H9 (cell line): Measurements from ENCODE around the gene UBASH3A. TPM values are rescaled to one million over a fixed set of nuclear protein-coding genes. Genes with fewer than 3 reads are reported as not detected.

Source experiments
- DNase-seq: peaks from one replicate; pipeline ENCODE4 v3.0.0-alpha.2; 2017
- H2AFZ ChIP-seq: one replicate; pipeline ENCODE4 v1.6.1; 2013; ENCODE audit warnings: mild to moderate bottlenecking, low read length, control low read depth, moderate library complexity
- H2AK5ac ChIP-seq: 2 replicates; pipeline ENCODE4 v1.6.1; 2013; ENCODE audit warnings: low read length, control low read depth, mixed read lengths; ENCODE audit not compliant: insufficient read length
- H2BK120ac ChIP-seq: one replicate; pipeline ENCODE4 v1.6.1; 2013; ENCODE audit warnings: low read depth, mild to moderate bottlenecking, low read length, control low read depth, inconsistent platforms; ENCODE audit not compliant: poor library complexity, severe bottlenecking
- H2BK12ac ChIP-seq: 2 replicates; pipeline ENCODE4 v1.6.1; 2013; ENCODE audit warnings: low read length, control low read depth, mixed read lengths, low read depth; ENCODE audit not compliant: insufficient read length
- H2BK15ac ChIP-seq: 2 replicates; pipeline ENCODE4 v1.6.1; 2013; ENCODE audit warnings: low read depth, low read length, control low read depth
- H2BK20ac ChIP-seq: one replicate; pipeline ENCODE4 v1.6.1; 2013; ENCODE audit warnings: low read depth, mild to moderate bottlenecking, low read length, control low read depth, inconsistent platforms; ENCODE audit not compliant: poor library complexity, severe bottlenecking
- H2BK5ac ChIP-seq: 2 replicates; pipeline ENCODE4 v1.6.1; 2013; ENCODE audit warnings: low read length, control low read depth, mixed read lengths; ENCODE audit not compliant: insufficient read length
- H3K14ac ChIP-seq: 2 replicates; pipeline ENCODE4 v1.6.1; 2013; ENCODE audit warnings: low read length, control low read depth; ENCODE audit not compliant: insufficient read depth
- H3K18ac ChIP-seq: 2 replicates; pipeline ENCODE4 v1.6.1; 2013; ENCODE audit warnings: low read depth, mild to moderate bottlenecking, mixed read lengths, low read length, control low read depth; ENCODE audit not compliant: insufficient read length
- H3K23ac ChIP-seq: 2 replicates; pipeline ENCODE4 v1.6.1; 2013; ENCODE audit warnings: low read length, control low read depth, mixed read lengths, low read depth; ENCODE audit not compliant: insufficient read length
- H3K23me2 ChIP-seq: 2 replicates; pipeline ENCODE4 v1.6.1; 2013; ENCODE audit warnings: low read depth, mild to moderate bottlenecking, mixed read lengths, low read length, control low read depth; ENCODE audit not compliant: insufficient read length, poor library complexity, severe bottlenecking
- H3K27ac ChIP-seq: 2 replicates; pipeline ENCODE4 v1.5.1; 2013; ENCODE audit warnings: low read length, control low read depth, mixed read lengths, low read depth; ENCODE audit not compliant: insufficient read length
- H3K27me3 ChIP-seq: 2 replicates; pipeline ENCODE4 v1.6.1; 2013; ENCODE audit warnings: low read length, control low read depth, inconsistent platforms; ENCODE audit not compliant: insufficient read depth
- H3K4ac ChIP-seq: 2 replicates; pipeline ENCODE4 v1.6.1; 2013; ENCODE audit warnings: low read depth, mild to moderate bottlenecking, control low read depth, inconsistent platforms, low read length, moderate library complexity
- H3K4me1 ChIP-seq: 2 replicates; pipeline ENCODE4 v1.6.1; 2013; ENCODE audit warnings: low read length, control low read depth, inconsistent platforms; ENCODE audit not compliant: insufficient read depth
- H3K4me2 ChIP-seq: 2 replicates; pipeline ENCODE4 v1.6.1; 2013; ENCODE audit warnings: low read length, control low read depth, mixed read lengths; ENCODE audit not compliant: insufficient read length, insufficient read depth
- H3K56ac ChIP-seq: 2 replicates; pipeline ENCODE4 v1.6.1; 2013; ENCODE audit warnings: low read depth, mild to moderate bottlenecking, mixed read lengths, low read length, control low read depth; ENCODE audit not compliant: insufficient read length
- H3K79me1 ChIP-seq: 2 replicates; pipeline ENCODE4 v1.6.1; 2013; ENCODE audit warnings: low read depth, mild to moderate bottlenecking, moderate library complexity, low read length, control low read depth, inconsistent platforms; ENCODE audit not compliant: insufficient read depth, poor library complexity, severe bottlenecking
- H3K79me2 ChIP-seq: 2 replicates; pipeline ENCODE4 v1.6.1; 2013; ENCODE audit warnings: low read length, control low read depth, inconsistent platforms; ENCODE audit not compliant: insufficient read depth
- H3K9ac ChIP-seq: 2 replicates; pipeline ENCODE4 v1.6.1; 2013; ENCODE audit warnings: low read length, control low read depth, mixed read lengths; ENCODE audit not compliant: insufficient read length; ENCODE audit errors: extremely low read depth
- H3K9me3 ChIP-seq: one replicate; pipeline ENCODE4 v1.6.1; 2013; ENCODE audit warnings: low read depth, low read length, inconsistent platforms; ENCODE audit not compliant: control insufficient read depth
- H3T11ph ChIP-seq: one replicate; pipeline ENCODE4 v1.6.1; 2013; ENCODE audit warnings: mild to moderate bottlenecking, low read length, control low read depth, inconsistent platforms
- H4K20me1 ChIP-seq: one replicate; pipeline ENCODE4 v1.6.1; 2013; ENCODE audit not compliant: control insufficient read depth, insufficient read length, insufficient read depth
- H4K5ac ChIP-seq: 2 replicates; pipeline ENCODE4 v1.6.1; 2013; ENCODE audit warnings: low read depth, mild to moderate bottlenecking, mixed read lengths, low read length, control low read depth; ENCODE audit not compliant: insufficient read length
- H4K8ac ChIP-seq: replicated peaks from 2 replicates; pipeline ENCODE4 v1.6.1; 2013; ENCODE audit warnings: low read length, control low read depth, mixed read lengths, low read depth; ENCODE audit not compliant: insufficient read length
- H4K91ac ChIP-seq: 2 replicates; pipeline ENCODE4 v1.6.1; 2013; ENCODE audit warnings: low read depth, mild to moderate bottlenecking, moderate library complexity, mixed read lengths, low read length, control low read depth; ENCODE audit not compliant: insufficient read length
- H3K27ac Mint-ChIP-seq, 3 experiments: 2 replicates in 2 of 3; 3 replicates in 1 of 3; pipeline ENCODE4 v1.8.0; 2020 to 2021; ENCODE audit warnings: mixed read lengths in 3 of 3, mild to moderate bottlenecking in 1 of 3, moderate library complexity in 1 of 3
- H3K27me3 Mint-ChIP-seq: 2 replicates; pipeline ENCODE4 v1.8.0; 2021; ENCODE audit warnings: low read depth, mild to moderate bottlenecking, moderate library complexity, mixed read lengths
- H3K36me3 Mint-ChIP-seq, 3 experiments: 2 replicates in 2 of 3; 3 replicates in 1 of 3; pipeline ENCODE4 v1.8.0; 2020 to 2021; ENCODE audit warnings: low read depth in 3 of 3, mixed read lengths in 3 of 3; ENCODE audit not compliant: insufficient read depth in 1 of 3
- H3K4me1 Mint-ChIP-seq, 2 experiments: 2 replicates each; pipeline ENCODE4 v1.8.0; 2020; ENCODE audit warnings: mixed read lengths in 2 of 2
- H3K4me3 Mint-ChIP-seq, 2 experiments: 2 replicates in 1 of 2; 3 replicates in 1 of 2; pipeline ENCODE4 v1.8.0; 2020 to 2021; ENCODE audit warnings: mild to moderate bottlenecking in 2 of 2, mixed read lengths in 2 of 2, moderate library complexity in 1 of 2
- H3K9me3 Mint-ChIP-seq, 2 experiments: 2 replicates in 1 of 2; 3 replicates in 1 of 2; pipeline ENCODE4 v1.8.0; 2020; ENCODE audit warnings: mild to moderate bottlenecking in 2 of 2, mixed read lengths in 2 of 2, moderate library complexity in 1 of 2
- WGBS: extraction: QIAGEN DNeasy Blood & Tissue Kit; methylation state at CpG from one replicate; pipeline ENCODE4 v1.1.7; 2013; ENCODE audit warnings: missing lambda C conversion rate, low lambda C conversion rate, mixed read lengths; ENCODE audit not compliant: insufficient read length; ENCODE audit errors: extremely low coverage; 5-methylcytosine and 5-hydroxymethylcytosine counted together
- total RNA-seq: library from RNA; stranded (reverse); gene quantifications from 2 replicates; pipeline ENCODE4 v1.2.1, GENCODE V29; 2021
- TF ChIP-seq, protein P1 (sequence below): fragments of 200-600 bp; sonication (generic); conservative IDR thresholded peaks from 3 replicates; pipeline ENCODE4 v1.8.0; 2021; ENCODE audit warnings: antibody characterized with exemption, mild to moderate bottlenecking

UBASH3A gene
- total RNA-seq, 1 experiment from 2014 or later = not detected

DNA sequence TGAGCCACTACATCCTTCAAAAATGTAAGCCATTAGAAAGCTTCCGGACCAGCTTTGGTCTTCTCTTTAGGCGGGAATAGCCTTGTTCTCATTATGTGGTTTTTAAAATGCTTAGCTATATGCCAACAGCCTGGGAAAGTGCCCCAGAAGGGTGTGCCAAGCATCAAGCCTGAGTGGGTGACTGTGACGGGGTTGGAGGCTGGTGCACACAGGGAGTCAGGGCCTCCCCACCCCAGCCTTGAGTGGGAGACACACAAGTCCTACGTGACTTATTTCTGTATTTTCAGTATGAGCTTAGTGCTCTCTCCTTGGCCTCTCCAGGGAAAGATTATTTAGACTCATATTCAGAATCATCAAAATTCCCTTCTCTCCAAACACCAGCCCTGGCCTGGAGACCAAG, 9.8 kb downstream of the UBASH3A start:
- TF ChIP-seq, protein P1, sequence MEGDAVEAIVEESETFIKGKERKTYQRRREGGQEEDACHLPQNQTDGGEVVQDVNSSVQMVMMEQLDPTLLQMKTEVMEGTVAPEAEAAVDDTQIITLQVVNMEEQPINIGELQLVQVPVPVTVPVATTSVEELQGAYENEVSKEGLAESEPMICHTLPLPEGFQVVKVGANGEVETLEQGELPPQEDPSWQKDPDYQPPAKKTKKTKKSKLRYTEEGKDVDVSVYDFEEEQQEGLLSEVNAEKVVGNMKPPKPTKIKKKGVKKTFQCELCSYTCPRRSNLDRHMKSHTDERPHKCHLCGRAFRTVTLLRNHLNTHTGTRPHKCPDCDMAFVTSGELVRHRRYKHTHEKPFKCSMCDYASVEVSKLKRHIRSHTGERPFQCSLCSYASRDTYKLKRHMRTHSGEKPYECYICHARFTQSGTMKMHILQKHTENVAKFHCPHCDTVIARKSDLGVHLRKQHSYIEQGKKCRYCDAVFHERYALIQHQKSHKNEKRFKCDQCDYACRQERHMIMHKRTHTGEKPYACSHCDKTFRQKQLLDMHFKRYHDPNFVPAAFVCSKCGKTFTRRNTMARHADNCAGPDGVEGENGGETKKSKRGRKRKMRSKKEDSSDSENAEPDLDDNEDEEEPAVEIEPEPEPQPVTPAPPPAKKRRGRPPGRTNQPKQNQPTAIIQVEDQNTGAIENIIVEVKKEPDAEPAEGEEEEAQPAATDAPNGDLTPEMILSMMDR = no peak
- H3K18ac ChIP-seq = no peak overlapping the region
- no peak overlapping the region for H2BK15ac ChIP-seq
- H3K79me1 ChIP-seq = no peaks in the 10 kb centered on the region
- Mint-ChIP-seq H3K27me3 (peaks cover 4% of the 10 kb centered on the region), H3K4me3 (no peak overlapping the region), H3K4me1 (peaks cover 11 to 14% of the 10 kb centered on the region in 2 experiments), H3K27ac (peak overlapping the region in 1 of 3 experiments; percentile 28; a peak in 2 of 7 replicates), H3K36me3 (no peaks in the 10 kb centered on the region), H3K9me3 (no peaks in the 10 kb centered on the region; a peak in 1 of 5 replicates)
- no peak overlapping the region for H4K8ac ChIP-seq
- no peak overlapping the region for H2BK20ac ChIP-seq
- no peak overlapping the region for H3K27ac ChIP-seq
- H3K56ac ChIP-seq = no peak overlapping the region
- H3K4me2 ChIP-seq = no peak overlapping the region
- no peak overlapping the region for H3T11ph ChIP-seq
- H3K79me2 ChIP-seq = no peaks in the 10 kb centered on the region
- H3K14ac ChIP-seq = no peak overlapping the region
- H3K23me2 ChIP-seq = no peaks in the 10 kb centered on the region
- H4K5ac ChIP-seq = no peak overlapping the region
- DNase-seq = no peak
- H3K23ac ChIP-seq = no peak overlapping the region
- H4K20me1 ChIP-seq = no peaks in the 10 kb centered on the region
- no peaks in the 10 kb centered on the region for H3K27me3 ChIP-seq
- H2AFZ ChIP-seq = no peak overlapping the region
- H3K9ac ChIP-seq = no peak overlapping the region
- no peak overlapping the region for H3K4ac ChIP-seq
- no peak overlapping the region for H2BK5ac ChIP-seq
- WGBS = no CpG with 5 or more reads among the region's 4 CpGs
- no peak overlapping the region for H2BK120ac ChIP-seq
- no peak overlapping the region for H2BK12ac ChIP-seq
- no peak overlapping the region for H4K91ac ChIP-seq
- H3K9me3 ChIP-seq = no peaks in the 10 kb centered on the region
- no peak overlapping the region for H2AK5ac ChIP-seq
- H3K4me1 ChIP-seq = no peaks in the 10 kb centered on the region
